GM12878 (cell line): Measurements from ENCODE around the gene GUK1. TPM values are rescaled to one million over a fixed set of nuclear protein-coding genes. Genes with fewer than 3 reads are reported as not detected.

Source experiments
- ATAC-seq: fragments of 200-7000 bp; cut with Tn5 transposase; 3 replicates; pipeline ENCODE4 v1.9.1; 2020; ENCODE audit warnings: mild to moderate bottlenecking, moderate library complexity
- BruUV-seq: library from RNA; stranded (reverse); fragments of 400-500 nt; replicated peaks from 2 replicates; lab custom pipeline; 2021; lab: Mats Ljungman, UMichigan
- CTCF ChIA-PET: fragments of 300-600 bp; sonication (Branson Sonifier 250); formaldehyde crosslinking; extraction: SDS; loops from one replicate; lab custom pipeline; 2021; ENCODE audit warnings: inconsistent platforms; lab: Yijun Ruan, JAX
- POLR2A ChIA-PET: fragments of 350-600 bp; formaldehyde crosslinking; extraction: SDS; loops from one replicate; lab custom pipeline; 2021; ENCODE audit warnings: inconsistent platforms; lab: Charles Lee
- RAD21 ChIA-PET: fragments of 300-600 bp; sonication (Branson Sonifier 250); formaldehyde crosslinking; loops from one replicate; lab custom pipeline; 2023; ENCODE audit warnings: antibody characterized with exemption; ENCODE audit not compliant: unreplicated experiment; lab: Charles Lee
- SMC1A ChIA-PET: fragments of 300-600 bp; sonication (Branson Sonifier 250); formaldehyde crosslinking; loops from one replicate; lab custom pipeline; 2023; ENCODE audit not compliant: unreplicated experiment, uncharacterized antibody; lab: Charles Lee
- DNase-seq: peaks from one replicate; pipeline ENCODE4 v3.0.0-alpha.2; 2011; ENCODE audit warnings: low read depth, low spot score
- FAIRE-seq: peaks from 3 replicates; lab custom pipeline; 2011; peaks lifted over from hg19 to GRCh38; lab: Jason Lieb, UNC
- H2AFZ ChIP-seq: 2 replicates; pipeline ENCODE4 v1.6.0; 2011; ENCODE audit warnings: low read depth, low read length, control low read depth; ENCODE audit not compliant: control insufficient read depth
- H3K27ac ChIP-seq: 2 replicates; pipeline ENCODE4 v1.5.1; 2011; ENCODE audit warnings: control low read depth; ENCODE audit not compliant: control insufficient read depth, insufficient read depth
- H3K27me3 ChIP-seq, 2 experiments: replicated peaks in 1 of 2; 2 replicates each; pipeline versions ENCODE4 v1.6.0 to v1.6.1; 2011; ENCODE audit warnings: low read length in 1 of 2; ENCODE audit not compliant: control insufficient read depth in 2 of 2, insufficient read depth in 2 of 2
- H3K36me3 ChIP-seq, 2 experiments: 2 replicates each; pipeline ENCODE4 v1.5.1; 2011; ENCODE audit warnings: low read length in 1 of 2; ENCODE audit not compliant: control insufficient read depth in 2 of 2, insufficient read depth in 2 of 2
- H3K4me1 ChIP-seq: 2 replicates; pipeline ENCODE4 v1.6.1; 2011; ENCODE audit warnings: mild to moderate bottlenecking, low read length, moderate library complexity, mixed read lengths; ENCODE audit not compliant: control insufficient read depth, insufficient read depth
- H3K4me2 ChIP-seq: 2 replicates; pipeline ENCODE4 v1.6.0; 2011; ENCODE audit warnings: control low read depth; ENCODE audit not compliant: control insufficient read depth, insufficient read depth
- H3K4me3 ChIP-seq: fragments of 200-600 bp; sonication (generic); 2 replicates; pipeline ENCODE4 v1.5.1; 2016
- H3K79me2 ChIP-seq: 2 replicates; pipeline ENCODE4 v1.6.0; 2011; ENCODE audit warnings: low read length; ENCODE audit not compliant: control insufficient read depth, insufficient read depth
- H3K9ac ChIP-seq: 2 replicates; pipeline ENCODE4 v1.8.0; 2011; ENCODE audit warnings: low read length, control low read depth, mixed read lengths; ENCODE audit not compliant: control insufficient read depth, insufficient read depth
- H3K9me3 ChIP-seq: replicated peaks from 3 replicates; pipeline ENCODE4 v1.5.1; 2011; ENCODE audit warnings: mild to moderate bottlenecking, low read length; ENCODE audit not compliant: control insufficient read depth, insufficient read depth
- H4K20me1 ChIP-seq: 2 replicates; pipeline ENCODE4 v1.6.0; 2011; ENCODE audit not compliant: control insufficient read depth, insufficient read depth
- BRCA1 ChIP-seq: IDR thresholded peaks from 2 replicates; pipeline ENCODE4 v1.6.1; 2011; ENCODE audit warnings: low read depth, low read length, improper control_type of control experiment
- CBX3 ChIP-seq: fragments of 200-600 bp; sonication (generic); IDR thresholded peaks from 2 replicates; pipeline ENCODE4 v1.6.1; 2016; ENCODE audit warnings: low read depth, borderline replicate concordance
- FOXK2 ChIP-seq: fragments of 450-650 bp; IDR thresholded peaks from 2 replicates; pipeline ENCODE4 v1.6.1; 2017; ENCODE audit warnings: mild to moderate bottlenecking, moderate library complexity
- NFIC ChIP-seq: IDR thresholded peaks from 2 replicates; pipeline ENCODE4 v1.6.1; 2012; ENCODE audit warnings: low read depth, mild to moderate bottlenecking, inconsistent platforms, low read length, moderate library complexity
- NR2C2 ChIP-seq: IDR thresholded peaks from 2 replicates; pipeline ENCODE4 v1.6.1; 2011; ENCODE audit warnings: borderline replicate concordance, low read depth; ENCODE audit not compliant: control insufficient read depth, insufficient read length
- POLR2AphosphoS5 ChIP-seq: IDR thresholded peaks from 2 replicates; pipeline ENCODE4 v1.6.1; 2011; ENCODE audit warnings: mild to moderate bottlenecking, low read length, inconsistent platforms
- WGBS: methylation state at CpG from one replicate; pipeline ENCODE4 v1.1.6; 2016; ENCODE audit warnings: low lambda C conversion rate; ENCODE audit not compliant: insufficient replicate concordance, insufficient coverage; ENCODE audit errors: missing lambda C conversion rate; 5-methylcytosine and 5-hydroxymethylcytosine counted together
- in situ Hi-C: fragments of 300-500 bp; cut with MboI; formaldehyde crosslinking; loops from 9 replicates; pipeline ENCODE4 v1.14.3; 2018; ENCODE audit warnings: mixed read lengths
- intact Hi-C: fragments of 100-400 bp; cut with micrococcal nuclease; formaldehyde crosslinking; loops from one replicate; pipeline ENCODE4 v1.14.2; 2022; ENCODE audit not compliant: unreplicated experiment
- polyA plus RNA-seq, 11 experiments: library from polyadenylated mRNA; depleted of rRNA in 4 of 11; unstranded in 6 of 11; stranded (reverse) in 5 of 11; fragments of >200 nt; fragmentation: Nextera tagmentation in 4 of 11; fragmentation: Illumina TruSeq in 1 of 11; extraction: Ambion mirVana in 4 of 11; extraction: Trizol in 1 of 11; gene quantifications; 1 replicate in 1 of 11; 2 replicates in 10 of 11; pipeline versions ENCODE4 v1.2.1 to v1.2.3, GENCODE V29; 2011 to 2016; ENCODE audit warnings: inconsistent platforms in 2 of 11, missing spikeins in 2 of 11, low read depth in 1 of 11
- total RNA-seq, 4 experiments: library from RNA; depleted of rRNA in 3 of 4; stranded (reverse); fragments of >200 nt in 3 of 4; fragmentation: Illumina TruSeq in 1 of 4; extraction: Trizol in 1 of 4; gene quantifications; 2 replicates each; pipeline versions ENCODE4 v1.2.1 to v1.2.3, GENCODE V29; 2013 to 2021
- TF ChIP-seq, protein P1 (sequence below): fragments of 450-650 bp; IDR thresholded peaks from 2 replicates; pipeline ENCODE4 v1.6.1; 2017; ENCODE audit warnings: low read depth, mild to moderate bottlenecking, moderate library complexity
- TF ChIP-seq, protein P2 (sequence below): IDR thresholded peaks from 2 replicates; pipeline ENCODE4 v1.6.1; 2011; ENCODE audit warnings: low read depth, low read length, improper control_type of control experiment, borderline replicate concordance
- TF ChIP-seq, protein P3 (sequence below): IDR thresholded peaks from 2 replicates; pipeline ENCODE4 v1.6.1; 2011; ENCODE audit warnings: low read depth, mild to moderate bottlenecking, low read length, moderate library complexity, borderline replicate concordance; ENCODE audit errors: extremely low read depth

Gene GUK1
- total and polyA plus RNA-seq, 10 of the 15 experiments (the other 5 are each of a cell fraction or from before 2014, with no cell fraction given): 6.3 to 357 (median 203) TPM

DNA sequence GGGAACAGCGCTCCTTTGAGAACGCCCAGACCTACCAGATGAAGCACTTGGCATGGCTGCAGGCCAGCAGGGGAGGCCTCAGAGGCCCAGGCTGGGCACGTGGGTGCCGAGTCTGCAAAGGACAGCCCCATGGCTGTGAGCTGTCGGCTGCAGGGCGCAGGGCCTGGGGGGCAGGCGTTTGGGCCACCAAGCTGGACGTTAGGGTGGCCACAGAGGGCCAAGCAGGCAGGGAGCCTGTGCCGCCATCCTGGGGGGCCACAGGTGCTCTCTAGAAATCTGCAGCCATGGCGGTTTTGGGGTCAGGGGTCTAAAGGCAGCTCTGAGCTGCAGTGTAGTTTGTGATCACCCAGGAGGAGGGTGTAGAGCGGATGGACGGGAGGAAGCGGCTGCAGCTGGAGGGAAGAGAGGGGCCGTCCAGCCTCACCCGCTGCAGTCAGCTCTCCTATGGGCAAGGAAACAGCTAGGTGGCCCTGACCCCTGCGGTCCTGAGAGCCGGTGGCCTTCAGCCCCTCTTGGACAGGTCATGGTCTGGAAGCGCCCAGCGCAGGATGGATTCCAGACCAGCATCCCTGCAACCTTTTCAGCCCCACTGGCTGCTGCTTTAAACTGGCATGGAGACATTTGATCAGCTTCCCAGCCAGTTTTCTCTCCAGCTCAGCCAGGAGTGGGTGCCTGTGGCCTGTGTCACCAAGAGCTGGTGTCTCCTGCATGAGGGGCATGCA lies 36.5 kb downstream of the GUK1 start:
- Histone ChIP-seq H3K27me3 (no peaks in the 10 kb centered on the region), H3K9me3 (no peaks in the 10 kb centered on the region), H3K79me2 (no peaks in the 10 kb centered on the region), H3K4me1 (peaks cover 6% of the 10 kb centered on the region), H3K9ac (no peak overlapping the region), H3K4me3 (no peak overlapping the region), H3K4me2 (no peak overlapping the region), H4K20me1 (no peaks in the 10 kb centered on the region), H3K36me3 (peaks cover 0 to 5% of the 10 kb centered on the region in 2 experiments; a peak in 2 of 4 replicates), H3K27ac (no peak overlapping the region), H2AFZ (no peak overlapping the region)
- 82% methylated on average over 19 of the region's 19 CpGs for WGBS
- no peak for TF ChIP-seq FOXK2
- TF ChIP-seq POLR2AphosphoS5: 0 out of 2 replicates have a peak, but pooled peaks have one; percentile 14
- TF ChIP-seq NR2C2: no peak
- CTCF ChIA-PET: interaction anchor here (1.1 to 2.0 kb wide), 2 partner anchors 10 to 11 kb away, joined by 3 to 5 read pairs; no protein-coding TSS in a partner anchor
- POLR2A ChIA-PET: interaction anchor here (0.5 to 1.3 kb wide), 2 partner anchors 9 to 10 kb away, joined by 4 to 7 read pairs; no protein-coding TSS in a partner anchor
- SMC1A ChIA-PET: interaction anchor here (0.8 kb wide), 1 partner anchor 177 kb away, joined by 3 read pairs; no protein-coding TSS in a partner anchor
- RAD21 ChIA-PET: no interaction called here
- no peak for DNase-seq
- no peak for ATAC-seq
- FAIRE-seq: no peak
- intact Hi-C loops (no loop called here), in situ Hi-C loops (no loop called here)
- BruUV-seq: no TSS peak

DNA sequence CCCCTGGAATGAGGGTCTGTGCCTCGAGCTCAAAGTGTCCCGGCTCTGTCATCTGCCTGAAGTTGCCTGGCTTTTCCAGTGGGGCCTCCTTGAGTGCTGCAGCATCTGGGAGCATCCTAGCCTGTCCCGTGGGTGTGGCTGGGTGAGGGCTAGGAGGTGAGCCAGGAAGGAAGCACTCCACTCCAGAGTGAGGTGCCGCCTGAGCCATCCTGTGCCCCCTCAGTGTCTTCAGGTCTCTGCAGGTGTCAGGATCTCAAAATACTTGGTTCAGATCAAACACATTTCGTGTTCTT lies 37.0 kb downstream of the GUK1 start:
- Histone ChIP-seq H3K36me3 (peaks cover 0 to 5% of the 10 kb centered on the region in 2 experiments; a peak in 2 of 4 replicates), H3K4me1 (peaks cover 5% of the 10 kb centered on the region), H2AFZ (no peak overlapping the region), H3K27ac (no peak overlapping the region), H3K4me2 (no peak overlapping the region), H4K20me1 (no peaks in the 10 kb centered on the region), H3K4me3 (no peak overlapping the region), H3K9me3 (no peaks in the 10 kb centered on the region), H3K79me2 (no peaks in the 10 kb centered on the region), H3K27me3 (no peaks in the 10 kb centered on the region), H3K9ac (no peak overlapping the region)
- ChIA-PET RAD21 (no interaction called here), CTCF (interaction anchor here (1.0 to 2.0 kb wide), 3 partner anchors 11 to 46 kb away, joined by 3 to 5 read pairs (median 3); no protein-coding TSS in a partner anchor), POLR2A (interaction anchor here (0.6 to 1.3 kb wide), 2 partner anchors 9 to 696 kb away, joined by 3 to 4 read pairs; no protein-coding TSS in a partner anchor), SMC1A (no interaction called here)
- FAIRE-seq (no peak), ATAC-seq (no peak), DNase-seq (no peak)
- in situ Hi-C loops (no loop called here), intact Hi-C loops (no loop called here)
- WGBS: 86% methylated on average over 5 of the region's 5 CpGs
- no TSS peak for BruUV-seq
- TF ChIP-seq, protein P1, sequence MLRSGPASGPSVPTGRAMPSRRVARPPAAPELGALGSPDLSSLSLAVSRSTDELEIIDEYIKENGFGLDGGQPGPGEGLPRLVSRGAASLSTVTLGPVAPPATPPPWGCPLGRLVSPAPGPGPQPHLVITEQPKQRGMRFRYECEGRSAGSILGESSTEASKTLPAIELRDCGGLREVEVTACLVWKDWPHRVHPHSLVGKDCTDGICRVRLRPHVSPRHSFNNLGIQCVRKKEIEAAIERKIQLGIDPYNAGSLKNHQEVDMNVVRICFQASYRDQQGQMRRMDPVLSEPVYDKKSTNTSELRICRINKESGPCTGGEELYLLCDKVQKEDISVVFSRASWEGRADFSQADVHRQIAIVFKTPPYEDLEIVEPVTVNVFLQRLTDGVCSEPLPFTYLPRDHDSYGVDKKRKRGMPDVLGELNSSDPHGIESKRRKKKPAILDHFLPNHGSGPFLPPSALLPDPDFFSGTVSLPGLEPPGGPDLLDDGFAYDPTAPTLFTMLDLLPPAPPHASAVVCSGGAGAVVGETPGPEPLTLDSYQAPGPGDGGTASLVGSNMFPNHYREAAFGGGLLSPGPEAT: no peak
- TF ChIP-seq BRCA1: no peak
- TF ChIP-seq CBX3: no peak
- TF ChIP-seq, protein P2, sequence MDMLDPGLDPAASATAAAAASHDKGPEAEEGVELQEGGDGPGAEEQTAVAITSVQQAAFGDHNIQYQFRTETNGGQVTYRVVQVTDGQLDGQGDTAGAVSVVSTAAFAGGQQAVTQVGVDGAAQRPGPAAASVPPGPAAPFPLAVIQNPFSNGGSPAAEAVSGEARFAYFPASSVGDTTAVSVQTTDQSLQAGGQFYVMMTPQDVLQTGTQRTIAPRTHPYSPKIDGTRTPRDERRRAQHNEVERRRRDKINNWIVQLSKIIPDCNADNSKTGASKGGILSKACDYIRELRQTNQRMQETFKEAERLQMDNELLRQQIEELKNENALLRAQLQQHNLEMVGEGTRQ: no peak
- TF ChIP-seq NFIC: no peak
- TF ChIP-seq, protein P3, sequence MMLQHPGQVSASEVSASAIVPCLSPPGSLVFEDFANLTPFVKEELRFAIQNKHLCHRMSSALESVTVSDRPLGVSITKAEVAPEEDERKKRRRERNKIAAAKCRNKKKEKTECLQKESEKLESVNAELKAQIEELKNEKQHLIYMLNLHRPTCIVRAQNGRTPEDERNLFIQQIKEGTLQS: no peak
